Kidney (tissue), 14 donors: Measurements from ENCODE around the gene ERP44. TPM values are rescaled to one million over a fixed set of nuclear protein-coding genes. Genes with fewer than 3 reads are reported as not detected.

Source experiments
- DNase-seq, 5 donors: peaks; one replicate each; pipeline ENCODE4 v3.0.0-alpha.2; 2013 to 2020
- FAIRE-seq: peaks from 2 replicates; lab custom pipeline; 2012; peaks lifted over from hg19 to GRCh38; lab: Jason Lieb, UNC
- H3K27ac ChIP-seq, 2 donors: one replicate each; pipeline ENCODE4 v1.7.0; 2013; ENCODE audit warnings: low read depth in 2 of 2, low read length in 2 of 2, inconsistent platforms in 1 of 2
- H3K27me3 ChIP-seq: one replicate; pipeline ENCODE4 v1.7.1; 2013; ENCODE audit warnings: low read length, inconsistent platforms; ENCODE audit not compliant: control insufficient read depth, insufficient read depth
- H3K36me3 ChIP-seq, 3 donors: one replicate each; pipeline versions ENCODE4 v1.7.0 to v1.7.1; 2013; ENCODE audit warnings: low read length in 3 of 3, control low read depth in 1 of 3, inconsistent platforms in 1 of 3; ENCODE audit not compliant: insufficient read depth in 3 of 3, control insufficient read depth in 2 of 3
- H3K4me1 ChIP-seq, 3 donors: one replicate each; pipeline versions ENCODE4 v1.7.0 to v1.7.1; 2013; ENCODE audit warnings: low read length in 3 of 3, inconsistent platforms in 1 of 3, low read depth in 1 of 3; ENCODE audit not compliant: control insufficient read depth in 2 of 3, insufficient read depth in 2 of 3
- H3K4me3 ChIP-seq, 3 donors: one replicate each; pipeline versions ENCODE4 v1.7.0 to v1.8.1; 2013; ENCODE audit warnings: low read length in 3 of 3, control low read depth in 1 of 3, inconsistent platforms in 1 of 3
- H3K9ac ChIP-seq, 3 donors: one replicate each; pipeline versions ENCODE4 v1.7.0 to v1.7.1; 2013; ENCODE audit warnings: low read length in 3 of 3, control low read depth in 1 of 3, inconsistent platforms in 1 of 3
- H3K9me3 ChIP-seq, 3 donors: one replicate each; pipeline versions ENCODE4 v1.7.0 to v1.7.1; 2013; ENCODE audit warnings: low read length in 3 of 3, control low read depth in 1 of 3, inconsistent platforms in 1 of 3; ENCODE audit not compliant: control insufficient read depth in 2 of 3, insufficient read depth in 1 of 3
- CTCF ChIP-seq: IDR thresholded peaks from 3 replicates; pipeline ENCODE4 v1.5.1; 2012; ENCODE audit warnings: mild to moderate bottlenecking, moderate library complexity, borderline replicate concordance; ENCODE audit not compliant: insufficient read depth; ENCODE audit errors: extremely low read depth
- intact Hi-C: fragments of 100-400 bp; cut with DNase I; formaldehyde crosslinking; loops from one replicate; pipeline ENCODE4 v1.11.1; 2022
- polyA plus RNA-seq: library from polyadenylated mRNA; stranded (reverse); fragments of 350-450 nt; fragmentation: Illumina TruSeq; extraction: RNeasy Lipid Tissue Mini Kit (QIAGEN cat#74804); gene quantifications from one replicate; pipeline ENCODE4 v1.2.3, GENCODE V29; 2014; ENCODE audit warnings: low read depth, low replicate concordance; ENCODE audit not compliant: insufficient read depth
- total RNA-seq: library from RNA; stranded (reverse); fragmentation: NEBNext Ultra II Directional; extraction: Animal tissue kit (Norgen Biotek cat#: 25700); gene quantifications from one replicate; pipeline ENCODE4 v1.2.1, GENCODE V29; 2021
- donor health status: control.
- donor health status: control.
- donor health status: control.
- donor health status: control.
- donor health status: control.
- donor health status: DM: yes; HTN: yes; CAD: no.
- donor health status: Normal renal cell carcinoma (clear cell type).

The ERP44 gene
- total and polyA plus RNA-seq, 2 donors from 2014 or later = 22.3 to 24.1 TPM

GRCh38 chr9:99966716-99967115 lies 132.1 kb downstream of the ERP44 start:
- no peak overlapping the region for H3K27ac ChIP-seq
- no peaks in the 10 kb centered on the region for H3K9me3 ChIP-seq
- intact Hi-C loops = no loop called here
- H3K9ac ChIP-seq = no peak overlapping the region
- H3K27me3 ChIP-seq = no peaks in the 10 kb centered on the region
- TF ChIP-seq CTCF = no peak
- H3K4me1 ChIP-seq = peaks cover 0 to 3% (median 0%) of the 10 kb centered on the region in 3 donors
- DNase-seq (peak in 2 of 5 donors; percentile 18 to 33), FAIRE-seq (no peak)
- H3K4me3 ChIP-seq = no peak overlapping the region
- peaks cover 0 to 2% (median 0%) of the 10 kb centered on the region in 3 donors for H3K36me3 ChIP-seq

- no peak for FAIRE-seq
- Histone ChIP-seq H3K9ac (no peak overlapping the region), H3K27me3 (no peaks in the 10 kb centered on the region), H3K36me3 (peaks cover 0 to 5% (median 0%) of the 10 kb centered on the region in 3 donors), H3K4me1 (peaks cover 0 to 3% (median 0%) of the 10 kb centered on the region in 3 donors), H3K27ac (no peak overlapping the region), H3K9me3 (no peaks in the 10 kb centered on the region), H3K4me3 (no peak overlapping the region)
- DNase-seq = no peak
- TF ChIP-seq CTCF = no peak
- intact Hi-C loops = no loop called here
Measured at GRCh38 chr9:99966001-99966400, 132.8 kb downstream of the ERP44 start.

GRCh38 chr9:99964336-99964735 lies 134.5 kb downstream of the ERP44 start:
- H3K9me3 ChIP-seq = no peaks in the 10 kb centered on the region
- H3K4me1 ChIP-seq = peaks cover 0 to 3% (median 0%) of the 10 kb centered on the region in 3 donors
- H3K27ac ChIP-seq = no peak overlapping the region
- no peak overlapping the region for H3K9ac ChIP-seq
- intact Hi-C loops = no loop called here
- H3K27me3 ChIP-seq = no peaks in the 10 kb centered on the region
- FAIRE-seq (no peak), DNase-seq (no peak)
- no peak overlapping the region for H3K4me3 ChIP-seq
- H3K36me3 ChIP-seq = peaks cover 0 to 7% (median 0%) of the 10 kb centered on the region in 3 donors
- no peak for TF ChIP-seq CTCF
